ENCODE measurements around the gene SELENOS.

GRCh38 chr15:101322854-101323477, 45.7 kb upstream of the SELENOS start:
- TF ChIP-seq POLR2A (IDR thresholded peaks at IDR 0.05; ENCODE audit: low read length), result no peak
- no peak for TF ChIP-seq GATA1 (IDR thresholded peaks at IDR 0.05; ENCODE audit: low read depth, low read length)
